Endothelial cell of umbilical vein (primary cell): ENCODE data around the gene ADAP2. TPM values are rescaled to one million over a fixed set of nuclear protein-coding genes. Genes with fewer than 3 reads are reported as not detected.
"Not testable (repeated sequence)": the region's sequence is repeated elsewhere in the genome, so short reads cannot be mapped to it uniquely, and the experiment has no call there.

Experiments used
- BruUV-seq: library from RNA; stranded (reverse); fragments of 400-500 nt; replicated peaks from 2 replicates; lab custom pipeline; 2021; lab: Mats Ljungman, UMichigan
- CTCF ChIA-PET: fragments of 300-600, 350-600 bp; sonication (Branson Sonifier 250); formaldehyde crosslinking; loops from one replicate; lab custom pipeline; 2021; ENCODE audit warnings: antibody characterized with exemption, inconsistent platforms; lab: Charles Lee
- POLR2A ChIA-PET: fragments of 300-600, 350-600 bp; sonication (Branson Sonifier 250); formaldehyde crosslinking; loops from one replicate; lab custom pipeline; 2021; ENCODE audit warnings: antibody characterized with exemption, inconsistent platforms; lab: Charles Lee
- DNase-seq: peaks from one replicate; pipeline ENCODE4 v3.0.0-alpha.2; 2011; ENCODE audit warnings: low read depth, low spot score
- FAIRE-seq: peaks from 2 replicates; lab custom pipeline; 2011; peaks lifted over from hg19 to GRCh38; lab: Jason Lieb, UNC
- H2AFZ ChIP-seq: 2 replicates; pipeline ENCODE4 v1.6.0; 2012; ENCODE audit warnings: low read depth, low read length, control low read depth, inconsistent platforms
- H3K27ac ChIP-seq: 2 replicates; pipeline ENCODE4 v1.5.1; 2011; ENCODE audit warnings: low read depth, mild to moderate bottlenecking, control low read depth, low read length, moderate library complexity; ENCODE audit not compliant: insufficient read depth
- H3K27me3 ChIP-seq, 2 experiments: 2 replicates each; pipeline versions ENCODE4 v1.6.0 to v1.6.1; 2011; ENCODE audit warnings: low read length in 2 of 2, mixed read lengths in 1 of 2; ENCODE audit not compliant: control insufficient read depth in 2 of 2, insufficient read depth in 2 of 2
- H3K36me3 ChIP-seq, 2 experiments: 2 replicates in 1 of 2; 3 replicates in 1 of 2; pipeline ENCODE4 v1.5.1; 2011; ENCODE audit warnings: low read length in 2 of 2, mild to moderate bottlenecking in 1 of 2, moderate library complexity in 1 of 2; ENCODE audit not compliant: control insufficient read depth in 2 of 2, insufficient read depth in 2 of 2; ENCODE audit errors: extremely low read depth in 1 of 2
- H3K4me1 ChIP-seq: 3 replicates; pipeline ENCODE4 v1.5.1; 2011; ENCODE audit warnings: mild to moderate bottlenecking, low read length; ENCODE audit not compliant: control insufficient read depth, insufficient read depth; ENCODE audit errors: extremely low read depth
- H3K4me2 ChIP-seq: 2 replicates; pipeline ENCODE4 v1.6.1; 2011; ENCODE audit warnings: low read length, control low read depth, mixed read lengths; ENCODE audit not compliant: insufficient read depth
- H3K4me3 ChIP-seq, 3 experiments: fragments of 200-600 bp in 1 of 3; sonication (generic), shearing (Covaris generic) in 1 of 3; replicated peaks in 1 of 3; 2 replicates each; pipeline ENCODE4 v1.5.1; 2011 to 2016; ENCODE audit warnings: control low read depth in 3 of 3, low read length in 3 of 3, mild to moderate bottlenecking in 2 of 3, inconsistent platforms in 1 of 3, low read depth in 1 of 3, moderate library complexity in 1 of 3; ENCODE audit not compliant: insufficient read depth in 1 of 3
- H3K79me2 ChIP-seq: 2 replicates; pipeline ENCODE4 v1.6.0; 2012; ENCODE audit warnings: low read length, inconsistent platforms; ENCODE audit not compliant: control insufficient read depth, insufficient read depth
- H3K9ac ChIP-seq: replicated peaks from 2 replicates; pipeline ENCODE3; 2011; ENCODE audit warnings: low read length, control low read depth; ENCODE audit not compliant: insufficient read depth; ENCODE audit errors: extremely low read depth
- H3K9me1 ChIP-seq: replicated peaks from 3 replicates; pipeline ENCODE4 v1.6.0; 2011; ENCODE audit warnings: mild to moderate bottlenecking, low read length; ENCODE audit not compliant: control insufficient read depth, insufficient read depth; ENCODE audit errors: extremely low read depth
- H3K9me3 ChIP-seq: replicated peaks from 2 replicates; pipeline ENCODE4 v1.5.1; 2012; ENCODE audit warnings: low read length, inconsistent platforms; ENCODE audit not compliant: control insufficient read depth, insufficient read depth
- H4K20me1 ChIP-seq: replicated peaks from 2 replicates; pipeline ENCODE3; 2011; ENCODE audit warnings: mild to moderate bottlenecking, low read length; ENCODE audit not compliant: control insufficient read depth, insufficient read depth; ENCODE audit errors: extremely low read depth
- MYC ChIP-seq: IDR thresholded peaks from one replicate; pipeline ENCODE4 v1.6.1; 2011; ENCODE audit warnings: mild to moderate bottlenecking, low read depth, low read length
- dilution Hi-C: fragments of 300-500 bp; cut with MboI; formaldehyde crosslinking; loops from one replicate; pipeline ENCODE4 v1.15.0; 2019; ENCODE audit warnings: low sequenced_read_pairs; ENCODE audit not compliant: extremely low pct_ligation_motif_present
- intact Hi-C: fragments of 100-400 bp; cut with micrococcal nuclease; formaldehyde crosslinking; loops from one replicate; pipeline ENCODE4 v1.10.0; 2022
- polyA plus RNA-seq, 4 experiments: library from polyadenylated mRNA; depleted of rRNA in 3 of 4; stranded (reverse) in 3 of 4; unstranded in 1 of 4; fragments of >200 nt; gene quantifications; 2 replicates each; pipeline versions ENCODE4 v1.2.1 to v1.2.3, GENCODE V29; 2011 to 2012; ENCODE audit warnings: missing spikeins in 1 of 4
- total RNA-seq: library from RNA; stranded (reverse); gene quantifications from 2 replicates; pipeline ENCODE4 v1.2.3, GENCODE V29; 2021

ADAP2 gene
- total and polyA plus RNA-seq, 2 donors (not counting 3 experiments of a cell fraction or from before 2014, with no cell fraction given) = 0.28 to 1.0 TPM

DNA sequence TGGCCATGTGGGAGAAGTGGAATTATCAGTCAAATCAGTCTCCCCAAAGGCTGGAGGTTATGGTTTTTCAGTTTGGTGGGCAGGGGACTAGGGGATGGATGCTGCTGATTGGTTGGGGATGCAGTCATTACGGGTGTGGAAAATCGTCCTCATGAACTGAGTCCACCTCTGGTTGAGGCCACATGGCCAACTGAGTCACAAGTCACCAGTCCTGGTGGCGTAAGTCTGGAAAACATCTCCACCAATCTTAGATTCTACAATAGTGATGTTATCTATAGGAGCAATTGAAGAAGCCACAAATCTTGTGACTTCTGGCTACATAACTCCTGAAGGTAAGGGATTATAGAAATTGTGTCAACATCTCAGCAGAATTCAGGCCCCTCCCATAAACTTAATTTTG is 43.9 kb downstream of the ADAP2 start:
- no peaks in the 10 kb centered on the region for H3K79me2 ChIP-seq
- no peaks in the 10 kb centered on the region for H4K20me1 ChIP-seq
- no peak overlapping the region for H3K4me2 ChIP-seq
- H3K36me3 ChIP-seq = no peaks in the 10 kb centered on the region
- no peaks in the 10 kb centered on the region for H3K27me3 ChIP-seq
- ChIA-PET POLR2A (no interaction called here), CTCF (no interaction called here)
- no peak overlapping the region for H3K27ac ChIP-seq
- no peak for TF ChIP-seq MYC
- dilution Hi-C loops (no loop called here), intact Hi-C loops (no loop called here)
- peaks cover 6% of the 10 kb centered on the region for H3K4me1 ChIP-seq
- DNase-seq (no peak), FAIRE-seq (no peak)
- H3K4me3 ChIP-seq = no peak overlapping the region
- no TSS peak for BruUV-seq
- no peak overlapping the region for H2AFZ ChIP-seq
- no peaks in the 10 kb centered on the region for H3K9me3 ChIP-seq
- no peaks in the 10 kb centered on the region for H3K9me1 ChIP-seq
- H3K9ac ChIP-seq = no peak overlapping the region

DNA sequence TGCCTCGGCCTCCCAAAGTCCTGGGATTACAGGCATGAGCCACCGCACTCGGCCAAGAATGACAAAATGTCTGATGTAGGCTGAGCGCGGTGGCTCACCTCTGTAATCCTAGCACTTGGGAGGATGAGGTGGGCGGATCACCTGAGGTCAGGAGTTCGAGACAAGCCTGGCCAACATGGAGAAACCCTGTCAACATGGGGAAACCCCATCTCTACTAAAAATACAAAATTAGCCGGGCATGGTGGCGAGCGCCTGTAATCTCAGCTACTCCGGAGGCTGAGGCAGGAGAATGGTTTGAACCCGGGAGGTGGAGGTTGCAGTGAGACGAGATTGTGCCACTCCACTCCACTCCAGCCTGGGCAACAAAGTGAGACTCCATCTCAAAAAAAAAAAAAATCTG is 46.2 kb downstream of the ADAP2 start:
- H3K9ac ChIP-seq, FAIRE-seq, H3K9me3 ChIP-seq, H3K4me2 ChIP-seq, H2AFZ ChIP-seq, intact Hi-C loops, H3K4me3 ChIP-seq, H3K27ac ChIP-seq, BruUV-seq, H3K36me3 ChIP-seq, dilution Hi-C loops, H3K27me3 ChIP-seq, DNase-seq, CTCF ChIA-PET, H3K9me1 ChIP-seq, H3K79me2 ChIP-seq, POLR2A ChIA-PET, H4K20me1 ChIP-seq: not testable (repeated sequence)
- peaks cover 10% of the 10 kb centered on the region for H3K4me1 ChIP-seq
